Chondrocyte (in vitro differentiated cells): ENCODE data around the gene LPAR6. TPM values are rescaled to one million over a fixed set of nuclear protein-coding genes. Genes with fewer than 3 reads are reported as not detected.
A peak's percentile ranks its signal among the peaks of the same experiment; 100 is the strongest.
"Not testable (repeated sequence)": the region's sequence is repeated elsewhere in the genome, so short reads cannot be mapped to it uniquely, and the experiment has no call there.

Experiments used
- DNase-seq: peaks from one replicate; pipeline ENCODE4 v3.0.0; 2021; ENCODE audit warnings: mixed read lengths, low spot score
- H3K27ac Mint-ChIP-seq: one replicate; pipeline ENCODE4 v1.8.0; 2021; ENCODE audit warnings: mild to moderate bottlenecking, moderate library complexity, mixed read lengths; ENCODE audit not compliant: unreplicated experiment
- H3K27me3 Mint-ChIP-seq: 2 replicates; pipeline ENCODE4 v1.8.0; 2021; ENCODE audit warnings: low read depth, mixed read lengths
- H3K36me3 Mint-ChIP-seq: 2 replicates; pipeline ENCODE4 v1.8.0; 2021; ENCODE audit warnings: low read depth, mixed read lengths
- H3K4me1 Mint-ChIP-seq: 2 replicates; pipeline ENCODE4 v1.8.0; 2021; ENCODE audit warnings: low read depth, mild to moderate bottlenecking, mixed read lengths
- H3K4me3 Mint-ChIP-seq: one replicate; pipeline ENCODE4 v1.8.0; 2021; ENCODE audit warnings: mild to moderate bottlenecking, moderate library complexity, mixed read lengths; ENCODE audit not compliant: unreplicated experiment
- H3K9me3 Mint-ChIP-seq: 2 replicates; pipeline ENCODE4 v1.8.0; 2021; ENCODE audit warnings: low read depth, mixed read lengths
- long read RNA-seq: library from polyadenylated mRNA; stranded (forward); transcript quantifications from one replicate; pipeline ENCODE4 v2.0.0, GENCODE V29; 2021
- total RNA-seq: library from RNA; stranded (reverse); gene quantifications from 3 replicates; pipeline ENCODE4 v1.2.1, GENCODE V29; 2021
- TF ChIP-seq, protein P1 (sequence below): fragments of 200-600 bp; sonication (generic); IDR thresholded peaks from 2 replicates; pipeline ENCODE4 v1.5.0; 2021; ENCODE audit warnings: antibody characterized with exemption, mild to moderate bottlenecking, moderate library complexity

Gene LPAR6, protein sequence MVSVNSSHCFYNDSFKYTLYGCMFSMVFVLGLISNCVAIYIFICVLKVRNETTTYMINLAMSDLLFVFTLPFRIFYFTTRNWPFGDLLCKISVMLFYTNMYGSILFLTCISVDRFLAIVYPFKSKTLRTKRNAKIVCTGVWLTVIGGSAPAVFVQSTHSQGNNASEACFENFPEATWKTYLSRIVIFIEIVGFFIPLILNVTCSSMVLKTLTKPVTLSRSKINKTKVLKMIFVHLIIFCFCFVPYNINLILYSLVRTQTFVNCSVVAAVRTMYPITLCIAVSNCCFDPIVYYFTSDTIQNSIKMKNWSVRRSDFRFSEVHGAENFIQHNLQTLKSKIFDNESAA
- total RNA-seq, result 3.9 to 5.4 TPM (median 4.1 TPM) in 3 replicates
- long read RNA-seq, partial matches to known transcripts, result 0 of 10 reads
- long read RNA-seq, other reads (novel, unspliced or antisense), result 10 of 10 reads

DNA sequence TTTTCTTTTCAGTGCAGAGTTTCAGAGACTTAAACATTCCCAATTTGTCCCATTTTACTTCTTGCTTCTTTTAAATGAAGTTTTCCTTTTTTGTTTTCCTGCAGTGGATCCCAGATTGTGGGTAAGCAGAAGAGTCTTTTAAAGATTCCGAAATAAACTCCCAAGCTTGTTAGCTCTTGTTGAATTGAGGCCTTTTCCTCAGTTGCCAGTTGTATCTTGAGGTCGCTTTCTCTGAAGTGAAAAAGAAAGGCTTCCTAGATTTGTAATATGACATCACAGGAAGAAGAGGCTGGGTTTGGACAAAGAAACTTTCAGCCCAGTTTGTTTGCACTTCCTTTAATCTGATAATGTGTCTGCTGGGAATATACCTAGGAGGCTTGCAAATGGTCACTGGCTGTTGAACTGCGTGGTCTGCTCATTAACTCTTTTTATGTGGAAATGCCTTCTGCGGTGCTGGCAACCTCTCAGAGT, at the start of gene LPAR6:
TSS of gene LPAR6 (minus strand) at position 233 of the 471 bp plus-strand sequence. CDS start 690 bp downstream, outside the sequence.
- Mint-ChIP-seq H3K27me3 (no peaks in the 10 kb centered on the region), H3K9me3 (peaks cover 5% of the 10 kb centered on the region), H3K27ac (peak within 1 kb of the TSS; percentile 95), H3K4me3 (peak within 1 kb of the TSS; percentile 79), H3K4me1 (peaks cover 34% of the 10 kb centered on the region), H3K36me3 (peaks cover 19% of the 10 kb centered on the region)
- TF ChIP-seq, protein P1, sequence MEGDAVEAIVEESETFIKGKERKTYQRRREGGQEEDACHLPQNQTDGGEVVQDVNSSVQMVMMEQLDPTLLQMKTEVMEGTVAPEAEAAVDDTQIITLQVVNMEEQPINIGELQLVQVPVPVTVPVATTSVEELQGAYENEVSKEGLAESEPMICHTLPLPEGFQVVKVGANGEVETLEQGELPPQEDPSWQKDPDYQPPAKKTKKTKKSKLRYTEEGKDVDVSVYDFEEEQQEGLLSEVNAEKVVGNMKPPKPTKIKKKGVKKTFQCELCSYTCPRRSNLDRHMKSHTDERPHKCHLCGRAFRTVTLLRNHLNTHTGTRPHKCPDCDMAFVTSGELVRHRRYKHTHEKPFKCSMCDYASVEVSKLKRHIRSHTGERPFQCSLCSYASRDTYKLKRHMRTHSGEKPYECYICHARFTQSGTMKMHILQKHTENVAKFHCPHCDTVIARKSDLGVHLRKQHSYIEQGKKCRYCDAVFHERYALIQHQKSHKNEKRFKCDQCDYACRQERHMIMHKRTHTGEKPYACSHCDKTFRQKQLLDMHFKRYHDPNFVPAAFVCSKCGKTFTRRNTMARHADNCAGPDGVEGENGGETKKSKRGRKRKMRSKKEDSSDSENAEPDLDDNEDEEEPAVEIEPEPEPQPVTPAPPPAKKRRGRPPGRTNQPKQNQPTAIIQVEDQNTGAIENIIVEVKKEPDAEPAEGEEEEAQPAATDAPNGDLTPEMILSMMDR, result no peak
- no peak for DNase-seq

DNA sequence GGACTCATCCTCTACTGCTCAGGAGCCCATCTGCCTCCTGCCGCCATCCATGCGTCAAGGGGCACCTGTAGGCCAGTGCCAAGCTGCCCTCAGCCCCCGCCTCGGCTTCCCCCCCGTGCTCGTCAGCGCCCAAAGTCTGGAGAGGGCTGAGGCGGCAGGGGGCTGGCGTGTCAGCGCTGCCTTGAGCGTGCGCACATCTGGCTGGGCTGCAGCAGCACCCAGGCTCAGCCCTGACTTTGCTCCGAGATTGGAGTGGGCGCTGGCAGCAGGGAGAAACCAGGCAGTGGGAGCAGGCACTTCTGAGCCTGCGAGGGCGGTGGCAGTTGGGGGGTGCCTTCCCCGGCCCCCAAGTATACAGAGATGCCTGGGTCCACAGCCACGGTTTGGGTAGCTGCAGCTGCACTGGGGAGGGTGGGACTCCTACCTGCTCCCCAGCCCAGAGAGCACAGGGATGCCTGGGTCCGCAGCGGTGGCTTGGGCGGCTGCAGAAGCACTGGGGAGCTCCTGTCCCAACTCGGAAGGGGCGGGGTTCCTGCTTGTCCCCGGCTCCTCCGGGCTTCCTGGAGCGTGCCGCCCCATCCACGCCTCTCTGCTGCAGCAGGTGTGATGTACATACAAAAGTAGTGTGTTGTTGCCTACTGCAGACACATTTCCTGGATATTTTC, 44.8 kb upstream of the LPAR6 start:
- no peaks in the 10 kb centered on the region for H3K27me3 Mint-ChIP-seq
- TF ChIP-seq, protein P1, result no peak
- H3K4me3 Mint-ChIP-seq, result no peak overlapping the region
- peaks cover 34% of the 10 kb centered on the region for H3K36me3 Mint-ChIP-seq
- peak; percentile 92 for DNase-seq
- H3K27ac Mint-ChIP-seq, result no peak overlapping the region
- H3K4me1 Mint-ChIP-seq, result no peaks in the 10 kb centered on the region
- H3K9me3 Mint-ChIP-seq, result no peaks in the 10 kb centered on the region

DNA sequence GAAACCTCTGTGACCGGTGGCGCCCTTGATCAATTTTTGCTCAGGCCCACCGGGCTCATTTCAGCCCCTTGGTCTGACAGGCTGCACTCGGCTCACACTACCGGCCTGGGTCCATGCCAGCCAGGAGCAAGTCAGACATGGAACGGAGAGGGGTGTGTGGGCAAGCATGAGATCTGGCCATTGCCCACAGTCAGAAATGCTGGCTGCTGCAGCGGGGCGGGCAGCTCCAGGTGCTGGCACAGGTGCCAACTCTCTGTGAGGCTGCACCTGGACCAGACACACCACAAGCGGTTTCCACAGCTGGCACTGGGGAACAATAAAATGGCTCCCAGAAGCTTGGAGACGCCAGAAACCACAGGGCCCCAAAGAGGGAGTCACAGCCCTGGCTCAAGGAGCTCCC, 43.6 kb upstream of the LPAR6 start:
- Mint-ChIP-seq H3K4me1 (no peaks in the 10 kb centered on the region), H3K36me3 (peaks cover 33% of the 10 kb centered on the region), H3K9me3 (peaks cover 5% of the 10 kb centered on the region), H3K27me3 (no peaks in the 10 kb centered on the region), H3K27ac (no peak overlapping the region), H3K4me3 (no peak overlapping the region)
- no peak for DNase-seq
- TF ChIP-seq, protein P1, result no peak

DNA sequence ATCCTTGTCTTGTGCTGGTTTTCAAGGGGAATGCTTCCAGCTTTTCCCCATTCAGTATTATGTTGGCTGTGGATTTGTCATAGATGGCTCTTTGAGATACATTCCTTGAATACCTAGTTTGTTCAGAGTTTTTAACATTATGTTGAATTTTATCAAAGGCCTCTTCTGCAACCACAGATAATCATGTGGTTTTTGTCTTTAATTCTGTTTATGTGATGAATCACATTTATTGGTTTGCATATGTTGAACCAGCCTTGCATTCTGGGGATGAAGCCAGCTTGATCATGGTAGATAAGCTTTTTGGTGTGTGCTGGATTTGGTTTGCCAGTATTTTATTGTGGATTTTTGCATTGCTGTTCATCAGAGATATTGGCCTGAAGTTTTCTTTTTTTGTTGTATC, 38.3 kb upstream of the LPAR6 start:
- not testable (repeated sequence) for H3K4me3 Mint-ChIP-seq, H3K27ac Mint-ChIP-seq, H3K27me3 Mint-ChIP-seq, DNase-seq
- Mint-ChIP-seq H3K4me1 (peaks cover 19% of the 10 kb centered on the region), H3K36me3 (peaks cover 24% of the 10 kb centered on the region), H3K9me3 (peaks cover 18% of the 10 kb centered on the region)

DNA sequence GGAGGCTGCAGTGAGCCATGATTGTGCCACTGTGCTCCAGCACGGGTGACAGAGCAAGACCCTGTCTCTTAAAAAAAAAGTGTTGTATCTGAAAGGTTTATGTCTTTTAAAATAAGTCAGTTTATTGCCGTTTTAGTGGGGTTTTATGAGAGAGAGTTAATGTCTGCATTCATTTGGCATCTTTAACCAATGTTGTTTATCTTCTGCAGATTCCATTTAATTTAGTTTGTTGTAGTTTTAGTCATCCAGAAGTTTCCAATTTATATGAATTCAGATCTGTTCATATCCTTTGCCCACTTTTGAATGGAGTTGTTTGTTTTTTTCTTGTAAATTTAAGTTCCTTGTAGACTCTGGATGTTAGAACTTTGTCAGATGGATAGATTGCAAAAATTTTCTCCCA, 36.7 kb upstream of the LPAR6 start:
- TF ChIP-seq, protein P1, result no peak
- Mint-ChIP-seq H3K4me1 (peaks cover 19% of the 10 kb centered on the region), H3K4me3 (no peak overlapping the region), H3K36me3 (peaks cover 18% of the 10 kb centered on the region), H3K27ac (no peak overlapping the region), H3K9me3 (peaks cover 18% of the 10 kb centered on the region), H3K27me3 (no peaks in the 10 kb centered on the region)
- no peak for DNase-seq
